Suprapubic skin (tissue), 4 donors: ENCODE data around the gene OR2AE1.

Source experiments
- EP300 ChIP-seq: sonication (generic); formaldehyde crosslinking; IDR thresholded peaks from one replicate; pipeline ENCODE4 v1.6.1; 2017; ENCODE audit warnings: antibody characterized with exemption
- POLR2AphosphoS5 ChIP-seq, 3 donors: sonication (generic); formaldehyde crosslinking; IDR thresholded peaks; one replicate each; pipeline ENCODE4 v1.6.1; 2017; ENCODE audit warnings: antibody characterized with exemption in 3 of 3
- TF ChIP-seq, protein P1 (sequence below), 2 donors: fragments of 200-600 bp in 1 of 2; fragments of 450-650 bp in 1 of 2; sonication (generic) in 1 of 2; IDR thresholded peaks; one replicate each; pipeline ENCODE4 v1.5.1; 2016 to 2019; ENCODE audit warnings: antibody characterized with exemption in 2 of 2, mild to moderate bottlenecking in 1 of 2, moderate library complexity in 1 of 2

DNA sequence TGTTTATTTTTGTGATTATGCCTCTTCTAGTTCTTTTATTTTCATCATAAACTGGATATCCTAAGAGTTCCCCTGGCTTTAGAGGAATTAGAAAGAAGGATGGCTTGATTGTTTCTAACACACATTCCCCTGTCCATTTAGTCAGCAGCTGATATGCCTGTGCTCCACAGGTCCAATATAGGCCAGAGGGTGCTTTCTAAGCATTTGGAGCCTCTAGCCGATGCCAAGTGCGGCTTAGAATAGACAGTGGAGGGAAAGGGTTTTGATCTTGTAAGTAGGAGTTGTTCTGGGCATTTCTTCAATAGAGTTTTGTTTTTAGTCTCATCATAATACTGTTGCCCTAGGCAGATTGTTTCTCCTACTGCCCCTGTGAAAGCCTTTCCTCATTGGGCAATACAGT lies 42.5 kb downstream of the OR2AE1 start:
- TF ChIP-seq, protein P1, sequence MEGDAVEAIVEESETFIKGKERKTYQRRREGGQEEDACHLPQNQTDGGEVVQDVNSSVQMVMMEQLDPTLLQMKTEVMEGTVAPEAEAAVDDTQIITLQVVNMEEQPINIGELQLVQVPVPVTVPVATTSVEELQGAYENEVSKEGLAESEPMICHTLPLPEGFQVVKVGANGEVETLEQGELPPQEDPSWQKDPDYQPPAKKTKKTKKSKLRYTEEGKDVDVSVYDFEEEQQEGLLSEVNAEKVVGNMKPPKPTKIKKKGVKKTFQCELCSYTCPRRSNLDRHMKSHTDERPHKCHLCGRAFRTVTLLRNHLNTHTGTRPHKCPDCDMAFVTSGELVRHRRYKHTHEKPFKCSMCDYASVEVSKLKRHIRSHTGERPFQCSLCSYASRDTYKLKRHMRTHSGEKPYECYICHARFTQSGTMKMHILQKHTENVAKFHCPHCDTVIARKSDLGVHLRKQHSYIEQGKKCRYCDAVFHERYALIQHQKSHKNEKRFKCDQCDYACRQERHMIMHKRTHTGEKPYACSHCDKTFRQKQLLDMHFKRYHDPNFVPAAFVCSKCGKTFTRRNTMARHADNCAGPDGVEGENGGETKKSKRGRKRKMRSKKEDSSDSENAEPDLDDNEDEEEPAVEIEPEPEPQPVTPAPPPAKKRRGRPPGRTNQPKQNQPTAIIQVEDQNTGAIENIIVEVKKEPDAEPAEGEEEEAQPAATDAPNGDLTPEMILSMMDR (IDR thresholded peaks at IDR 0.05) = no peak
- TF ChIP-seq POLR2AphosphoS5 (IDR thresholded peaks at IDR 0.05) (no peak), EP300 (no peak)
